IMR-90 (cell line): ENCODE results near the gene NUDT1. TPM values are rescaled to one million over a fixed set of nuclear protein-coding genes. Genes with fewer than 3 reads are reported as not detected.

ENCODE experiments used
- ATAC-seq: fragments of 200-7000 bp; cut with Tn5 transposase; 2 replicates; pipeline ENCODE4 v1.9.1; 2020; ENCODE audit warnings: low read depth, mild to moderate bottlenecking, moderate library complexity
- BruUV-seq: library from RNA; stranded (reverse); fragments of 400-500 nt; replicated peaks from 2 replicates; lab custom pipeline; 2021; lab: Mats Ljungman, UMichigan
- CTCF ChIA-PET: fragments of 300-600 bp; formaldehyde crosslinking; extraction: SDS; loops from one replicate; lab custom pipeline; 2021; ENCODE audit warnings: antibody characterized with exemption; lab: Yijun Ruan, JAX
- POLR2A ChIA-PET: fragments of 300-600 bp; sonication (Branson Sonifier 250); formaldehyde crosslinking; loops from one replicate; lab custom pipeline; 2022; ENCODE audit warnings: antibody characterized with exemption; ENCODE audit not compliant: unreplicated experiment; lab: Charles Lee
- DNase-seq: peaks from one replicate; pipeline ENCODE4 v3.0.0; 2013
- H2AFZ ChIP-seq: replicated peaks from 2 replicates; pipeline ENCODE3; 2013; ENCODE audit warnings: low read length, mild to moderate bottlenecking; ENCODE audit not compliant: poor library complexity
- H2AK5ac ChIP-seq: 2 replicates; pipeline ENCODE4 v1.6.1; 2013; ENCODE audit warnings: low read depth, low read length, inconsistent platforms
- H2AK9ac ChIP-seq: replicated peaks from 2 replicates; pipeline ENCODE3; 2013; ENCODE audit warnings: mild to moderate bottlenecking, low read depth, low read length, moderate library complexity; ENCODE audit not compliant: poor library complexity
- H2BK120ac ChIP-seq: 2 replicates; pipeline ENCODE4 v1.6.1; 2013; ENCODE audit warnings: low read depth, low read length, inconsistent platforms
- H2BK15ac ChIP-seq: 3 replicates; pipeline ENCODE4 v1.6.1; 2013; ENCODE audit warnings: low read depth, low read length, inconsistent platforms
- H2BK20ac ChIP-seq: 2 replicates; pipeline ENCODE4 v1.6.1; 2013; ENCODE audit warnings: low read depth, mild to moderate bottlenecking, inconsistent platforms, low read length, moderate library complexity
- H2BK5ac ChIP-seq: 2 replicates; pipeline ENCODE4 v1.6.1; 2013; ENCODE audit warnings: mild to moderate bottlenecking, low read depth, low read length, inconsistent platforms; ENCODE audit not compliant: poor library complexity, severe bottlenecking
- H3K14ac ChIP-seq: replicated peaks from 2 replicates; pipeline ENCODE4 v1.6.1; 2013; ENCODE audit warnings: low read depth, low read length, inconsistent platforms
- H3K18ac ChIP-seq: 2 replicates; pipeline ENCODE4 v1.6.1; 2013; ENCODE audit warnings: low read depth, low read length, control low read depth
- H3K23ac ChIP-seq: 2 replicates; pipeline ENCODE4 v1.6.1; 2013; ENCODE audit warnings: low read depth, low read length, inconsistent platforms
- H3K27ac ChIP-seq: 2 replicates; pipeline ENCODE4 v1.5.1; 2013; ENCODE audit warnings: mild to moderate bottlenecking, control low read depth, low read length; ENCODE audit not compliant: insufficient read depth
- H3K27me3 ChIP-seq: 2 replicates; pipeline ENCODE4 v1.6.1; 2013; ENCODE audit warnings: low read length; ENCODE audit not compliant: control insufficient read depth, insufficient read depth
- H3K36me3 ChIP-seq: 2 replicates; pipeline ENCODE4 v1.6.1; 2013; ENCODE audit warnings: low read length, mixed read lengths; ENCODE audit not compliant: control insufficient read depth, insufficient read depth
- H3K4ac ChIP-seq: 2 replicates; pipeline ENCODE4 v1.6.1; 2013; ENCODE audit warnings: low read depth, low read length, inconsistent platforms
- H3K4me1 ChIP-seq: 2 replicates; pipeline ENCODE4 v1.6.1; 2013; ENCODE audit warnings: low read length, mixed read lengths; ENCODE audit not compliant: control insufficient read depth, insufficient read depth
- H3K4me2 ChIP-seq: 2 replicates; pipeline ENCODE4 v1.6.1; 2013; ENCODE audit warnings: low read depth, mild to moderate bottlenecking, control low read depth, low read length, moderate library complexity
- H3K4me3 ChIP-seq: 2 replicates; pipeline ENCODE4 v1.5.1; 2013; ENCODE audit warnings: low read depth, mild to moderate bottlenecking, control low read depth, low read length, moderate library complexity; ENCODE audit not compliant: insufficient read depth
- H3K56ac ChIP-seq: 2 replicates; pipeline ENCODE4 v1.6.1; 2013; ENCODE audit warnings: low read length, inconsistent platforms; ENCODE audit not compliant: insufficient read depth; ENCODE audit errors: extremely low read depth
- H3K79me1 ChIP-seq, 2 experiments: 2 replicates each; pipeline ENCODE4 v1.6.1; 2013; ENCODE audit warnings: low read length in 2 of 2, inconsistent platforms in 1 of 2, low read depth in 1 of 2
- H3K9ac ChIP-seq: 2 replicates; pipeline ENCODE4 v1.6.1; 2013; ENCODE audit warnings: low read depth, low read length, control low read depth
- H3K9me1 ChIP-seq: 2 replicates; pipeline ENCODE4 v1.6.1; 2013; ENCODE audit warnings: low read length, inconsistent platforms; ENCODE audit not compliant: insufficient read depth
- H3K9me3 ChIP-seq: 2 replicates; pipeline ENCODE4 v1.6.1; 2013; ENCODE audit warnings: low read length; ENCODE audit not compliant: control insufficient read depth, insufficient read depth
- H4K20me1 ChIP-seq: 2 replicates; pipeline ENCODE4 v1.6.1; 2013; ENCODE audit warnings: low read length, inconsistent platforms; ENCODE audit not compliant: insufficient read depth
- H4K5ac ChIP-seq: 2 replicates; pipeline ENCODE4 v1.6.1; 2013; ENCODE audit warnings: mild to moderate bottlenecking, low read depth, low read length, control low read depth
- H4K8ac ChIP-seq, 2 experiments: 2 replicates each; pipeline ENCODE4 v1.6.1; 2013; ENCODE audit warnings: low read depth in 2 of 2, low read length in 2 of 2, control low read depth in 1 of 2, inconsistent platforms in 1 of 2
- H4K91ac ChIP-seq: 2 replicates; pipeline ENCODE4 v1.6.1; 2013; ENCODE audit warnings: low read depth, low read length, inconsistent platforms; ENCODE audit not compliant: insufficient read depth
- BHLHE40 ChIP-seq: fragments of 150-350 bp; IDR thresholded peaks from 2 replicates; pipeline ENCODE4 v1.6.1; 2016; ENCODE audit warnings: mild to moderate bottlenecking, low read depth, low read length
- CEBPB ChIP-seq: IDR thresholded peaks from 2 replicates; pipeline ENCODE4 v1.6.1; 2012; ENCODE audit warnings: low read depth, low read length, improper control_type of control experiment
- CHD1 ChIP-seq: IDR thresholded peaks from 2 replicates; pipeline ENCODE4 v1.6.1; 2012; ENCODE audit warnings: low read depth, low read length, improper control_type of control experiment
- CTCF ChIP-seq: conservative IDR thresholded peaks from 2 replicates; pipeline ENCODE4 v1.5.1; 2012; ENCODE audit warnings: mild to moderate bottlenecking, low read depth, low read length, improper control_type of control experiment
- ELK1 ChIP-seq: fragments of 150-350 bp; IDR thresholded peaks from 2 replicates; pipeline ENCODE4 v1.6.1; 2016; ENCODE audit warnings: low read depth, mild to moderate bottlenecking, low read length, moderate library complexity, borderline replicate concordance
- FOS ChIP-seq: fragments of 150-350 bp; IDR thresholded peaks from 2 replicates; pipeline ENCODE4 v1.6.1; 2016; ENCODE audit warnings: low read depth, low read length
- MAFK ChIP-seq: IDR thresholded peaks from 2 replicates; pipeline ENCODE4 v1.6.1; 2012; ENCODE audit warnings: low read depth, low read length, improper control_type of control experiment
- MAZ ChIP-seq: IDR thresholded peaks from 2 replicates; pipeline ENCODE4 v1.6.1; 2012; ENCODE audit warnings: low read depth, mild to moderate bottlenecking, low read length, improper control_type of control experiment, moderate library complexity, borderline replicate concordance
- MXI1 ChIP-seq: IDR thresholded peaks from 2 replicates; pipeline ENCODE4 v1.6.1; 2012; ENCODE audit warnings: low read depth, mild to moderate bottlenecking, low read length, moderate library complexity, borderline replicate concordance
- NFE2L2 ChIP-seq: fragments of 150-350 bp; IDR thresholded peaks from 2 replicates; pipeline ENCODE4 v1.6.1; 2016; ENCODE audit warnings: low read depth, mild to moderate bottlenecking, low read length
- POLR2A ChIP-seq: IDR thresholded peaks from 2 replicates; pipeline ENCODE4 v1.6.1; 2012; ENCODE audit warnings: mild to moderate bottlenecking, low read depth, low read length
- RAD21 ChIP-seq: IDR thresholded peaks from 2 replicates; pipeline ENCODE4 v1.6.1; 2012; ENCODE audit warnings: low read length, improper control_type of control experiment
- RCOR1 ChIP-seq: IDR thresholded peaks from 2 replicates; pipeline ENCODE4 v1.6.1; 2012; ENCODE audit warnings: mild to moderate bottlenecking, low read length, improper control_type of control experiment; ENCODE audit not compliant: insufficient replicate concordance
- RFX5 ChIP-seq: IDR thresholded peaks from 2 replicates; pipeline ENCODE4 v1.8.0; 2012; ENCODE audit warnings: low read depth, mild to moderate bottlenecking, low read length, moderate library complexity
- SMC3 ChIP-seq: fragments of 150-350 bp; IDR thresholded peaks from 2 replicates; pipeline ENCODE4 v1.6.1; 2016; ENCODE audit warnings: low read depth, mild to moderate bottlenecking, antibody characterized with exemption, low read length, moderate library complexity
- USF2 ChIP-seq: fragments of 150-350 bp; IDR thresholded peaks from 2 replicates; pipeline ENCODE4 v1.6.1; 2017; ENCODE audit warnings: mild to moderate bottlenecking, antibody characterized with exemption, low read length, low read depth
- WGBS, 2 experiments: methylation state at CpG; one replicate each; pipeline versions ENCODE4 v1.1.5 to v1.1.7; 2013; ENCODE audit warnings: missing lambda C conversion rate in 2 of 2; ENCODE audit not compliant: insufficient read length in 1 of 2; ENCODE audit errors: extremely low coverage in 2 of 2; 5-methylcytosine and 5-hydroxymethylcytosine counted together
- dilution Hi-C: fragments of 300-500 bp; cut with HindIII; formaldehyde crosslinking; loops from one replicate; pipeline ENCODE4 v1.14.3; 2018; ENCODE audit warnings: low sequenced_read_pairs; ENCODE audit not compliant: unreplicated experiment
- in situ Hi-C: fragments of 300-500 bp; cut with MboI; formaldehyde crosslinking; loops from 3 replicates; pipeline ENCODE4 v1.14.3; 2019; ENCODE audit warnings: low sequenced_read_pairs, inconsistent platforms, mixed read lengths
- intact Hi-C: fragments of 100-400 bp; cut with micrococcal nuclease; formaldehyde crosslinking; loops from 2 replicates; pipeline ENCODE4 v1.10.0; 2022
- polyA plus RNA-seq, 3 experiments: library from polyadenylated mRNA; depleted of rRNA; stranded (reverse); fragments of >200 nt; gene quantifications; 2 replicates each; pipeline ENCODE4 v1.2.3, GENCODE V29; 2012; ENCODE audit warnings: low replicate concordance in 1 of 3
- total RNA-seq: library from RNA; depleted of rRNA; stranded (reverse); fragments of >200 nt; gene quantifications from 2 replicates; pipeline ENCODE4 v1.2.3, GENCODE V29; 2012

Gene NUDT1
- total and polyA plus RNA-seq, 2 of the 4 experiments (the other 2 are of a cell fraction): 33.4 to 49.1 TPM

GRCh38 chr7:2237109-2237602, 4.9 kb upstream of the NUDT1 start:
- dilution Hi-C loops: no loop called here
- H2AK5ac ChIP-seq: no peak overlapping the region
- no peak overlapping the region for H3K14ac ChIP-seq
- H3K4me3 ChIP-seq: no peak overlapping the region
- H3K9ac ChIP-seq: no peak overlapping the region
- H3K9me1 ChIP-seq: peaks cover 11% of the 10 kb centered on the region; the same call in 1 of the 2 replicates
- no peak overlapping the region for H4K91ac ChIP-seq
- WGBS, 2 experiments: 97% methylated on average over 9 of the region's 12 CpGs; no CpG with 5 or more reads in 1 of the 2 experiments
- H3K36me3 ChIP-seq: peaks cover 32% of the 10 kb centered on the region
- no peak overlapping the region for H2BK120ac ChIP-seq
- intact Hi-C loops: no loop called here
- no peak for DNase-seq
- H4K5ac ChIP-seq: no peak overlapping the region
- H2BK15ac ChIP-seq: no peak overlapping the region
- no peak for ATAC-seq
- H3K4ac ChIP-seq: no peak overlapping the region
- no TSS peak for BruUV-seq
- no peaks in the 10 kb centered on the region for H3K9me3 ChIP-seq
- H2BK20ac ChIP-seq: no peak overlapping the region
- no peak overlapping the region for H3K4me2 ChIP-seq
- H3K27ac ChIP-seq: no peak overlapping the region
- no peaks in the 10 kb centered on the region for H3K27me3 ChIP-seq
- ChIA-PET POLR2A (no interaction called here), CTCF (no interaction called here)
- H4K8ac ChIP-seq: no peak overlapping the region
- H4K20me1 ChIP-seq: peaks cover 7% of the 10 kb centered on the region; the same call in 1 of the 2 replicates
- peaks cover 24 to 36% of the 10 kb centered on the region in 2 experiments for H3K79me1 ChIP-seq
- no peak overlapping the region for H2BK5ac ChIP-seq
- H2AK9ac ChIP-seq: no peak overlapping the region
- H3K4me1 ChIP-seq: peaks cover 3% of the 10 kb centered on the region
- no peak overlapping the region for H3K23ac ChIP-seq
- no peak overlapping the region for H3K18ac ChIP-seq
- no peak overlapping the region for H2AFZ ChIP-seq
- no peak overlapping the region for H3K56ac ChIP-seq
- no peak for TF ChIP-seq SMC3
- TF ChIP-seq CEBPB: no peak
- no peak for TF ChIP-seq FOS
- no peak for TF ChIP-seq USF2
- no peak for TF ChIP-seq POLR2A
- TF ChIP-seq MAFK: no peak
- TF ChIP-seq MXI1: no peak
- TF ChIP-seq RCOR1: no peak
- TF ChIP-seq CHD1: no peak
- TF ChIP-seq NFE2L2: no peak
- TF ChIP-seq MAZ: no peak
- TF ChIP-seq CTCF: no peak
- TF ChIP-seq RFX5: no peak
- no peak for TF ChIP-seq ELK1
- TF ChIP-seq RAD21: no peak
- TF ChIP-seq BHLHE40: no peak
- in situ Hi-C loops: loop anchor here (5.0 kb wide), 1 partner anchor 110 kb away; no protein-coding TSS in a partner anchor
